ENCODE measurements around the gene SARDH. TPM values are rescaled to one million over a fixed set of nuclear protein-coding genes. Genes with fewer than 3 reads are reported as not detected.
"Not testable (repeated sequence)": the region's sequence is repeated elsewhere in the genome, so short reads cannot be mapped to it uniquely, and the experiment has no call there.

SARDH gene
- total and polyA plus RNA-seq, 9 donors, result 4.9 to 7.1 (median 5.7) TPM

- WGBS (ENCODE audit: insufficient coverage), result 94% methylated on average over 8 of the region's 17 CpGs
- no peaks in the 10 kb centered on the region for H3K9me3 ChIP-seq (replicated peaks; ENCODE audit: control insufficient read depth, low read depth, low read length)
- H3K27ac ChIP-seq (ENCODE audit: low read length), result no peak overlapping the region
- H3K36me3 ChIP-seq (ENCODE audit: control insufficient read depth, insufficient read depth, low read length), result peaks cover 1% of the 10 kb centered on the region
- DNase-seq, result no peak
- no peak overlapping the region for H3K4me3 ChIP-seq (ENCODE audit: low read length)
- peaks cover 57% of the 10 kb centered on the region for H3K4me1 ChIP-seq (ENCODE audit: control insufficient read depth, insufficient read depth, low read length)
- peaks cover 3% of the 10 kb centered on the region for H3K27me3 ChIP-seq (ENCODE audit: control insufficient read depth, insufficient read depth, low read length)
Observed at GRCh38 chr9:133677126-133678010, 60.8 kb downstream of the SARDH start.

GRCh38 chr9:133676450-133676849 is 61.7 kb downstream of the SARDH start:
- Histone ChIP-seq H3K4me3 (ENCODE audit: low read length) (no peak overlapping the region), H3K9me3 (replicated peaks; ENCODE audit: control insufficient read depth, low read depth, low read length) (no peaks in the 10 kb centered on the region), H3K36me3 (ENCODE audit: control insufficient read depth, insufficient read depth, low read length) (peaks cover 4% of the 10 kb centered on the region), H3K27me3 (ENCODE audit: control insufficient read depth, insufficient read depth, low read length) (peaks cover 3% of the 10 kb centered on the region), H3K4me1 (ENCODE audit: control insufficient read depth, insufficient read depth, low read length) (peaks cover 49% of the 10 kb centered on the region), H3K27ac (ENCODE audit: low read length) (no peak overlapping the region)
- WGBS (ENCODE audit: insufficient coverage), result 74% methylated on average over 9 of the region's 10 CpGs
- DNase-seq, result no peak

- peaks cover 42% of the 10 kb centered on the region for H3K4me1 ChIP-seq (ENCODE audit: control insufficient read depth, insufficient read depth, low read length)
- WGBS (ENCODE audit: insufficient coverage), result no CpG with 5 or more reads among the region's 3 CpGs
- H3K36me3 ChIP-seq (ENCODE audit: control insufficient read depth, insufficient read depth, low read length); H3K27ac ChIP-seq (ENCODE audit: low read length); H3K9me3 ChIP-seq (replicated peaks; ENCODE audit: control insufficient read depth, low read depth, low read length); H3K27me3 ChIP-seq (ENCODE audit: control insufficient read depth, insufficient read depth, low read length); H3K4me3 ChIP-seq (ENCODE audit: low read length); DNase-seq: not testable (repeated sequence)
Observed at GRCh38 chr9:133675796-133676195, 62.4 kb downstream of the SARDH start.

- Histone ChIP-seq H3K4me3 (ENCODE audit: low read length) (no peak overlapping the region), H3K4me1 (ENCODE audit: control insufficient read depth, insufficient read depth, low read length) (peaks cover 27% of the 10 kb centered on the region), H3K36me3 (ENCODE audit: control insufficient read depth, insufficient read depth, low read length) (peaks cover 8% of the 10 kb centered on the region), H3K27me3 (ENCODE audit: control insufficient read depth, insufficient read depth, low read length) (peaks cover 2% of the 10 kb centered on the region), H3K9me3 (replicated peaks; ENCODE audit: control insufficient read depth, low read depth, low read length) (no peaks in the 10 kb centered on the region), H3K27ac (ENCODE audit: low read length) (no peak overlapping the region)
- 86% methylated on average over 11 of the region's 14 CpGs for WGBS (ENCODE audit: insufficient coverage)
- DNase-seq, result no peak
Observed at GRCh38 chr9:133674091-133674490, 64.1 kb downstream of the SARDH start.

GRCh38 chr9:133673258-133673655 is 64.9 kb downstream of the SARDH start:
- 39% methylated on average over 6 of the region's 9 CpGs for WGBS (ENCODE audit: insufficient coverage)
- DNase-seq, result no peak
- peaks cover 19% of the 10 kb centered on the region for H3K4me1 ChIP-seq (ENCODE audit: control insufficient read depth, insufficient read depth, low read length)
- H3K9me3 ChIP-seq (replicated peaks; ENCODE audit: control insufficient read depth, low read depth, low read length), result no peaks in the 10 kb centered on the region
- H3K4me3 ChIP-seq (ENCODE audit: low read length), result no peak overlapping the region
- H3K36me3 ChIP-seq (ENCODE audit: control insufficient read depth, insufficient read depth, low read length), result peaks cover 8% of the 10 kb centered on the region
- no peak overlapping the region for H3K27ac ChIP-seq (ENCODE audit: low read length)
- no peaks in the 10 kb centered on the region for H3K27me3 ChIP-seq (ENCODE audit: control insufficient read depth, insufficient read depth, low read length)

GRCh38 chr9:133672503-133673257 is 65.5 kb downstream of the SARDH start:
- H3K4me1 ChIP-seq (ENCODE audit: control insufficient read depth, insufficient read depth, low read length), result peaks cover 14% of the 10 kb centered on the region
- no peaks in the 10 kb centered on the region for H3K9me3 ChIP-seq (replicated peaks; ENCODE audit: control insufficient read depth, low read depth, low read length)
- no peak for DNase-seq
- no peak overlapping the region for H3K4me3 ChIP-seq (ENCODE audit: low read length)
- WGBS (ENCODE audit: insufficient coverage), result 81% methylated on average over 30 of the region's 31 CpGs
- no peaks in the 10 kb centered on the region for H3K27me3 ChIP-seq (ENCODE audit: control insufficient read depth, insufficient read depth, low read length)
- H3K36me3 ChIP-seq (ENCODE audit: control insufficient read depth, insufficient read depth, low read length), result peaks cover 8% of the 10 kb centered on the region
- H3K27ac ChIP-seq (ENCODE audit: low read length), result no peak overlapping the region

- peaks cover 8% of the 10 kb centered on the region for H3K36me3 ChIP-seq (ENCODE audit: control insufficient read depth, insufficient read depth, low read length)
- WGBS (ENCODE audit: insufficient coverage), result 86% methylated on average over 15 of the region's 21 CpGs
- DNase-seq, result no peak
Observed at GRCh38 chr9:133671371-133671770, 66.8 kb downstream of the SARDH start.

GRCh38 chr9:133670466-133670865 is 67.7 kb downstream of the SARDH start:
- no peak for DNase-seq
- peaks cover 20% of the 10 kb centered on the region for H3K4me1 ChIP-seq (ENCODE audit: control insufficient read depth, insufficient read depth, low read length)
- WGBS (ENCODE audit: insufficient coverage), result 88% methylated on average over 8 of the region's 17 CpGs
- H3K27me3 ChIP-seq (ENCODE audit: control insufficient read depth, insufficient read depth, low read length), result no peaks in the 10 kb centered on the region
- no peak overlapping the region for H3K27ac ChIP-seq (ENCODE audit: low read length)
- no peak overlapping the region for H3K4me3 ChIP-seq (ENCODE audit: low read length)
- no peaks in the 10 kb centered on the region for H3K9me3 ChIP-seq (replicated peaks; ENCODE audit: control insufficient read depth, low read depth, low read length)
- peaks cover 8% of the 10 kb centered on the region for H3K36me3 ChIP-seq (ENCODE audit: control insufficient read depth, insufficient read depth, low read length)

More at GRCh38 chr9:133671371-133671770, 66.8 kb downstream of the SARDH start:
- H3K4me1 ChIP-seq (ENCODE audit: control insufficient read depth, insufficient read depth, low read length), result peaks cover 17% of the 10 kb centered on the region
- no peak overlapping the region for H3K27ac ChIP-seq (ENCODE audit: low read length)
- no peak overlapping the region for H3K4me3 ChIP-seq (ENCODE audit: low read length)
- H3K27me3 ChIP-seq (ENCODE audit: control insufficient read depth, insufficient read depth, low read length), result no peaks in the 10 kb centered on the region
- no peaks in the 10 kb centered on the region for H3K9me3 ChIP-seq (replicated peaks; ENCODE audit: control insufficient read depth, low read depth, low read length)

- no peak overlapping the region for H3K4me3 ChIP-seq (ENCODE audit: low read length)
- H3K27ac ChIP-seq (ENCODE audit: low read length), result no peak overlapping the region
- H3K27me3 ChIP-seq (ENCODE audit: control insufficient read depth, insufficient read depth, low read length), result no peaks in the 10 kb centered on the region
- WGBS (ENCODE audit: insufficient coverage), result 78% methylated on average over 11 of the region's 16 CpGs
- no peak for DNase-seq
- no peaks in the 10 kb centered on the region for H3K9me3 ChIP-seq (replicated peaks; ENCODE audit: control insufficient read depth, low read depth, low read length)
- peaks cover 25% of the 10 kb centered on the region for H3K4me1 ChIP-seq (ENCODE audit: control insufficient read depth, insufficient read depth, low read length)
- H3K36me3 ChIP-seq (ENCODE audit: control insufficient read depth, insufficient read depth, low read length), result peaks cover 8% of the 10 kb centered on the region
Observed at GRCh38 chr9:133669182-133669801, 68.9 kb downstream of the SARDH start.
